Endometrial microvascular endothelial cells (primary cell): Measurements from ENCODE around the gene MDFIC. TPM values are rescaled to one million over a fixed set of nuclear protein-coding genes. Genes with fewer than 3 reads are reported as not detected.

Experiments
- in situ Hi-C: cut with HindIII; loops from 2 replicates; pipeline ENCODE4 v1.10.0; 2017; ENCODE audit warnings: low sequenced_read_pairs, low pct_unique_long_range_greater_than_20kb; ENCODE audit errors: inconsistent ontology term
- total RNA-seq: library from RNA; depleted of rRNA; stranded (reverse); fragments of >200 nt; gene quantifications from one replicate; pipeline ENCODE4 v1.2.3, GENCODE V29; 2015; ENCODE audit errors: inconsistent ontology term

The MDFIC gene
- total RNA-seq, 1 donor from 2014 or later, result 15.3 TPM

GRCh38 chr7:115056019-115056418, 134.1 kb downstream of the MDFIC start:
- in situ Hi-C loops, result no loop called here

GRCh38 chr7:115058726-115059125, 136.8 kb downstream of the MDFIC start:
- in situ Hi-C loops, result no loop called here

DNA sequence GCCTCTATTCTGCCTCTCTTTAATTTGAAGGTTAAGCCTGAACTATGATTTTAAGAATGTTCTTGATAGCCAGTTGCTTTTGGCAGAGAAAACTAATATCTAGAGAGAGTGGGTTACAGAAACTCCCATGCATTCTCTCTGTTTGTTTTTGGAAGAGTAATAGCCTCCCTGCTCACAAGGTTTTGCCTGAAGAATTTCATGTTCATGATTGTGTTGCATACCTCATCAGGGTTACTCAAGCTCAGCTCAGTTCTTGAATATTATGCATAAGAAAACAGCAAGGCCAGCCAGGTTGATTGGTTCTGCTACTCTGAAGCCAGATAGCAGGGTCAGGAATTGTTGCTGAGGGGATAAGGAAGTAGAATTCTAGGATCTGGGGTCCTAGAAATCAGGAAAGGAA, 137.4 kb downstream of the MDFIC start:
- in situ Hi-C loops, result no loop called here

GRCh38 chr7:115060095-115060870, 138.4 kb downstream of the MDFIC start:
- in situ Hi-C loops, result no loop called here

DNA sequence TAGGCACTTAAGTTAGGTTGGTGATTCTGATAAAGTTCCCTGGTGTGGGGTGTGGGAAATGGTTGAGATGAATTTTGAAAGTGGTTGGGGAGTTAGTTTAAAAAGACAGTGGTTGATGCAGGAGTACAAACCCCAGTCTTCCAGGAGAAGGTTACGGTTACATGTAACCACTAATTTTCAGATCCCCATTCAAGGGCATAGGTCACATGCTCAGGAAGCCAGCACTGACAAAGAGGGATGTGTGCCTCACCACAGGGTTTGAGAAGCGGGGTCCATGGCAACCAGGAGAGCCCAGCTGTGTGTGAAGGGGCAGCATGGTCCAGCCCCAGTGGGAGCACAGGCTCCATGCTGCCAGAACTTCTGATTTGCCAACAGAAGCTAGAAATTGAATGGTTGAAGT, 144.2 kb downstream of the MDFIC start:
- in situ Hi-C loops, result no loop called here

GRCh38 chr7:115066634-115067033, 144.7 kb downstream of the MDFIC start:
- in situ Hi-C loops, result no loop called here

DNA sequence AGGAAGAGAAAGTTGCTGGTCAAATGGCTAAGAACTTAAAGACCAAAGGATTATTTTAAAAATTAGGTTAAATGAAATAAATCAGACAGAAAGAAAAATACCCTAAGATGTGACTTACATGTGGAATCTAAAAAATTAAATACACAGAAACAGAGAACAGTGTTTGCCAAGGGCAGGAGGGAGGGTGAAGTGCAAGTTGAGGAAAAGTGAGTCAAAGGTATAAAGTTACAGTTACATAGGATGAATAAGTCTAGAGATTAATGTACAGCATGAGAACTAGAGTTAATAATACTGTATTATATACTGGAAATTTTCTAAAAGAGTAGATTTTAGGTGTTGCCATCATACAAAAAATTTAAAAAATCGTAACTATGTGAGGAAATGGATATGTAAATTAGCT, 146.3 kb downstream of the MDFIC start:
- in situ Hi-C loops, result no loop called here
